ENCODE measurements around the gene PLPP4. TPM values are rescaled to one million over a fixed set of nuclear protein-coding genes. Genes with fewer than 3 reads are reported as not detected.

The PLPP4 gene
- total RNA-seq, 1 experiment from 2014 or later, result not detected

DNA sequence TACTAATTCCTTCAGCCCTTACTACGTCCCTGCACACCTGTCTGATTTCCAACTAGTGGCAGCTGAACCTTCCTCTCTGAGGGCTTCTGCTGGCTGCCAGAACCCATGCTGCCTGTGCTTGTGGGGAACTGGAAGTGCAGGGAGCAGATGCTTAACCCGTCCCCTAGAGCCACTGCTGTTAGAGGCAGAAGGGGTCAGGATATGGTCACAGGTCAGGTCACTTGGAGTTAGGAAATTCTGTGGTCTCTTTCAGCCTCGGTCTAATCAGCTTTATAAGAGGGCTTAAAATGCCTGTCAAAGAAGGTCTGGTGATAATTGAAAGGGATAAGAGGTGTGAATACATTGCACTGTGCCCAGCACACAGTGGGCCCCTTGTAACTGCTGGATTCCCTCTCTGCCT is 82.0 kb downstream of the PLPP4 start:
- Histone ChIP-seq H2BK5ac (ENCODE audit: insufficient read length, low read length) (no peak overlapping the region), H3K79me1 (ENCODE audit: insufficient read depth, low read depth, low read length, poor library complexity, severe bottlenecking) (no peaks in the 10 kb centered on the region), H3K56ac (ENCODE audit: insufficient read length, low read depth, low read length) (no peak overlapping the region), H3K4me2 (ENCODE audit: insufficient read depth, insufficient read length, low read length) (no peak overlapping the region), H2AFZ (ENCODE audit: low read length) (no peak overlapping the region), H3K4me1 (ENCODE audit: insufficient read depth, low read length) (no peaks in the 10 kb centered on the region), H3K4ac (ENCODE audit: low read depth, low read length) (no peak overlapping the region), H3K23me2 (ENCODE audit: insufficient read length, low read depth, low read length, poor library complexity, severe bottlenecking) (no peaks in the 10 kb centered on the region), H3K9ac (ENCODE audit: extremely low read depth, insufficient read length, low read length) (no peak overlapping the region), H4K5ac (ENCODE audit: insufficient read length, low read depth, low read length) (no peak overlapping the region), H3K9me3 (ENCODE audit: control insufficient read depth, low read depth, low read length) (no peaks in the 10 kb centered on the region), H3K27ac (ENCODE audit: insufficient read length, low read depth, low read length) (no peak overlapping the region), H4K8ac (replicated peaks; ENCODE audit: insufficient read length, low read depth, low read length) (no peak overlapping the region), H3K23ac (ENCODE audit: insufficient read length, low read depth, low read length) (no peak overlapping the region), H2BK20ac (ENCODE audit: low read depth, low read length, poor library complexity, severe bottlenecking) (no peak overlapping the region), H3K14ac (ENCODE audit: insufficient read depth, low read length) (no peak overlapping the region), H3K27me3 (ENCODE audit: insufficient read depth, low read length) (no peaks in the 10 kb centered on the region), H2BK12ac (ENCODE audit: insufficient read length, low read depth, low read length) (no peak overlapping the region), H3K18ac (ENCODE audit: insufficient read length, low read depth, low read length) (no peak overlapping the region), H2BK120ac (ENCODE audit: low read depth, low read length, poor library complexity, severe bottlenecking) (no peak overlapping the region), H2AK5ac (ENCODE audit: insufficient read length, low read length) (no peak overlapping the region), H3T11ph (ENCODE audit: low read length) (no peak overlapping the region), H4K91ac (ENCODE audit: insufficient read length, low read depth, low read length) (no peak overlapping the region), H4K20me1 (ENCODE audit: control insufficient read depth, insufficient read depth, insufficient read length) (no peaks in the 10 kb centered on the region), H3K79me2 (ENCODE audit: insufficient read depth, low read length) (no peaks in the 10 kb centered on the region), H2BK15ac (ENCODE audit: low read depth, low read length) (no peak overlapping the region)
- DNase-seq, result no peak
- Mint-ChIP-seq H3K27me3 (ENCODE audit: low read depth) (peaks cover 3% of the 10 kb centered on the region), H3K9me3 (no peaks in the 10 kb centered on the region; a peak in 1 of 5 replicates), H3K36me3 (ENCODE audit: insufficient read depth in 1 of 3, low read depth in 3 of 3) (no peaks in the 10 kb centered on the region), H3K4me1 (peaks cover 7 to 9% of the 10 kb centered on the region in 2 experiments), H3K4me3 (no peak overlapping the region), H3K27ac (no peak overlapping the region)
- no CpG with 5 or more reads among the region's 3 CpGs for WGBS (ENCODE audit: extremely low coverage, insufficient read length, low lambda C conversion rate)
- TF ChIP-seq, protein P1, sequence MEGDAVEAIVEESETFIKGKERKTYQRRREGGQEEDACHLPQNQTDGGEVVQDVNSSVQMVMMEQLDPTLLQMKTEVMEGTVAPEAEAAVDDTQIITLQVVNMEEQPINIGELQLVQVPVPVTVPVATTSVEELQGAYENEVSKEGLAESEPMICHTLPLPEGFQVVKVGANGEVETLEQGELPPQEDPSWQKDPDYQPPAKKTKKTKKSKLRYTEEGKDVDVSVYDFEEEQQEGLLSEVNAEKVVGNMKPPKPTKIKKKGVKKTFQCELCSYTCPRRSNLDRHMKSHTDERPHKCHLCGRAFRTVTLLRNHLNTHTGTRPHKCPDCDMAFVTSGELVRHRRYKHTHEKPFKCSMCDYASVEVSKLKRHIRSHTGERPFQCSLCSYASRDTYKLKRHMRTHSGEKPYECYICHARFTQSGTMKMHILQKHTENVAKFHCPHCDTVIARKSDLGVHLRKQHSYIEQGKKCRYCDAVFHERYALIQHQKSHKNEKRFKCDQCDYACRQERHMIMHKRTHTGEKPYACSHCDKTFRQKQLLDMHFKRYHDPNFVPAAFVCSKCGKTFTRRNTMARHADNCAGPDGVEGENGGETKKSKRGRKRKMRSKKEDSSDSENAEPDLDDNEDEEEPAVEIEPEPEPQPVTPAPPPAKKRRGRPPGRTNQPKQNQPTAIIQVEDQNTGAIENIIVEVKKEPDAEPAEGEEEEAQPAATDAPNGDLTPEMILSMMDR (conservative IDR thresholded peaks at IDR 0.05), result no peak

Data from H9 (cell line).